ENCODE results near the gene TMEM101.
"Not testable (repeated sequence)": the region's sequence is repeated elsewhere in the genome, so short reads cannot be mapped to it uniquely, and the experiment has no call there.

Gene TMEM101

GRCh38 chr17:43972444-43973212, 42.1 kb downstream of the TMEM101 start:
- not testable (repeated sequence) for DNase-seq

- not testable (repeated sequence) for DNase-seq
Measured at GRCh38 chr17:43971436-43971835, 43.3 kb downstream of the TMEM101 start.

GRCh38 chr17:43970366-43970765, 44.4 kb downstream of the TMEM101 start:
- DNase-seq: no peak

- DNase-seq: no peak
Measured at GRCh38 chr17:43967251-43967875, 47.4 kb downstream of the TMEM101 start.

GRCh38 chr17:43966276-43966675, 48.5 kb downstream of the TMEM101 start:
- DNase-seq: no peak

GRCh38 chr17:43962479-43962878, 52.3 kb downstream of the TMEM101 start:
- DNase-seq: no peak

GRCh38 chr17:43961954-43962353, 52.8 kb downstream of the TMEM101 start:
- no peak for DNase-seq

- not testable (repeated sequence) for DNase-seq
Measured at GRCh38 chr17:43961292-43961691, 53.5 kb downstream of the TMEM101 start.

All from NCI-H1417 treated with DMSO at 0.1 percent for 48 hours (cell line).